ENCODE data around the gene MYO10. TPM values are rescaled to one million over a fixed set of nuclear protein-coding genes. Genes with fewer than 3 reads are reported as not detected.

MYO10 gene
- total and polyA plus RNA-seq, 2 donors (not counting 3 experiments of a cell fraction or from before 2014, with no cell fraction given): 36.0 to 148 TPM

DNA sequence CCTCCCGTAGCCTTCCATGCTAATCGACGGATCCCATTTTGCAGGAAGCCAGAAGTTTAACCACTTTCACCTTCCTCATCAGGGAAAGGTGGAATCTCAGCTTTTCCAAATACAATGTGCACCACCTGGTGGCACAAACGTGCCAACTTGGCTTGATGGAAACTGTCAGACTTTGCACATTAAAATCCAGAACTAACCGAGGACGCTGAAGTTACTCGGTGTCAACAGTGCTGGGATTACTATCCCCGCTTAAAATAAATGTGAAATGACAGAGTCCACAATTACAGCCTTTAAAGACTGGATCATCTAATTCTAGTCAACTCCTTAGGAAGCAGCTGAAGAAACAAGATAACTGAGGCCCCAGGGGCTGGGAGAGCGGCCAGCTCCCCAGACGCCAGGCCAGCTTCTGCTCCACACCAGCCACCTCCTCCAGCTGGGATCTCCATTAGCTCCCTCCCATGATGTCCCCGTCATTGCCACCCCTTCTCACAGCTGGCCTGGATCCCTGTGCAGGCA, 269.1 kb downstream of the MYO10 start:
- TF ChIP-seq, protein P1, sequence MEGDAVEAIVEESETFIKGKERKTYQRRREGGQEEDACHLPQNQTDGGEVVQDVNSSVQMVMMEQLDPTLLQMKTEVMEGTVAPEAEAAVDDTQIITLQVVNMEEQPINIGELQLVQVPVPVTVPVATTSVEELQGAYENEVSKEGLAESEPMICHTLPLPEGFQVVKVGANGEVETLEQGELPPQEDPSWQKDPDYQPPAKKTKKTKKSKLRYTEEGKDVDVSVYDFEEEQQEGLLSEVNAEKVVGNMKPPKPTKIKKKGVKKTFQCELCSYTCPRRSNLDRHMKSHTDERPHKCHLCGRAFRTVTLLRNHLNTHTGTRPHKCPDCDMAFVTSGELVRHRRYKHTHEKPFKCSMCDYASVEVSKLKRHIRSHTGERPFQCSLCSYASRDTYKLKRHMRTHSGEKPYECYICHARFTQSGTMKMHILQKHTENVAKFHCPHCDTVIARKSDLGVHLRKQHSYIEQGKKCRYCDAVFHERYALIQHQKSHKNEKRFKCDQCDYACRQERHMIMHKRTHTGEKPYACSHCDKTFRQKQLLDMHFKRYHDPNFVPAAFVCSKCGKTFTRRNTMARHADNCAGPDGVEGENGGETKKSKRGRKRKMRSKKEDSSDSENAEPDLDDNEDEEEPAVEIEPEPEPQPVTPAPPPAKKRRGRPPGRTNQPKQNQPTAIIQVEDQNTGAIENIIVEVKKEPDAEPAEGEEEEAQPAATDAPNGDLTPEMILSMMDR (IDR thresholded peaks at IDR 0.05; ENCODE audit: extremely low read depth in 1 of 2, insufficient read depth in 1 of 2, low read depth in 1 of 2, low read length in 2 of 2): peak in 1 of 2 donors; percentile 13
- TF ChIP-seq EZH2 (IDR thresholded peaks at IDR 0.05; ENCODE audit: borderline replicate concordance, low read depth, low read length, severe bottlenecking): no peak
- ChIA-PET CTCF (interaction anchor here (0.6 to 1.5 kb wide), 5 partner anchors 9 to 524 kb away, joined by 3 to 5 read pairs (median 3); no protein-coding TSS in a partner anchor), POLR2A (no interaction called here)
- peak; percentile 64 for DNase-seq (ENCODE audit: low read depth, low spot score)
- Histone ChIP-seq H3K4me3 (replicated peaks in 1 of 3; ENCODE audit: insufficient read depth in 1 of 3, low read depth in 1 of 3, low read length in 3 of 3) (no peak overlapping the region), H3K27ac (ENCODE audit: insufficient read depth, low read depth, low read length) (no peak overlapping the region), H3K9ac (replicated peaks; ENCODE audit: extremely low read depth, insufficient read depth, low read length) (no peak overlapping the region), H3K36me3 (ENCODE audit: control insufficient read depth in 2 of 2, extremely low read depth in 1 of 2, insufficient read depth in 2 of 2, low read length in 2 of 2) (peaks cover 29 to 40% of the 10 kb centered on the region in 2 experiments), H3K9me3 (replicated peaks; ENCODE audit: control insufficient read depth, insufficient read depth, low read length) (no peaks in the 10 kb centered on the region), H2AFZ (ENCODE audit: low read depth, low read length) (no peak overlapping the region), H4K20me1 (replicated peaks; ENCODE audit: control insufficient read depth, extremely low read depth, insufficient read depth, low read length) (no peaks in the 10 kb centered on the region), H3K27me3 (ENCODE audit: control insufficient read depth in 2 of 2, insufficient read depth in 2 of 2, low read length in 2 of 2) (no peaks in the 10 kb centered on the region), H3K79me2 (ENCODE audit: control insufficient read depth, insufficient read depth, low read length) (peaks cover 2% of the 10 kb centered on the region), H3K4me2 (ENCODE audit: insufficient read depth, low read length) (no peak overlapping the region), H3K9me1 (replicated peaks; ENCODE audit: control insufficient read depth, extremely low read depth, insufficient read depth, low read length) (no peaks in the 10 kb centered on the region), H3K4me1 (ENCODE audit: control insufficient read depth, extremely low read depth, insufficient read depth, low read length) (peaks cover 5% of the 10 kb centered on the region)
- FAIRE-seq: no peak
- intact Hi-C loops (cut with micrococcal nuclease): no loop called here
- dilution Hi-C loops (cut with MboI; ENCODE audit: extremely low pct_ligation_motif_present, low sequenced_read_pairs): no loop called here
- no TSS peak for BruUV-seq (replicated peaks)

DNA sequence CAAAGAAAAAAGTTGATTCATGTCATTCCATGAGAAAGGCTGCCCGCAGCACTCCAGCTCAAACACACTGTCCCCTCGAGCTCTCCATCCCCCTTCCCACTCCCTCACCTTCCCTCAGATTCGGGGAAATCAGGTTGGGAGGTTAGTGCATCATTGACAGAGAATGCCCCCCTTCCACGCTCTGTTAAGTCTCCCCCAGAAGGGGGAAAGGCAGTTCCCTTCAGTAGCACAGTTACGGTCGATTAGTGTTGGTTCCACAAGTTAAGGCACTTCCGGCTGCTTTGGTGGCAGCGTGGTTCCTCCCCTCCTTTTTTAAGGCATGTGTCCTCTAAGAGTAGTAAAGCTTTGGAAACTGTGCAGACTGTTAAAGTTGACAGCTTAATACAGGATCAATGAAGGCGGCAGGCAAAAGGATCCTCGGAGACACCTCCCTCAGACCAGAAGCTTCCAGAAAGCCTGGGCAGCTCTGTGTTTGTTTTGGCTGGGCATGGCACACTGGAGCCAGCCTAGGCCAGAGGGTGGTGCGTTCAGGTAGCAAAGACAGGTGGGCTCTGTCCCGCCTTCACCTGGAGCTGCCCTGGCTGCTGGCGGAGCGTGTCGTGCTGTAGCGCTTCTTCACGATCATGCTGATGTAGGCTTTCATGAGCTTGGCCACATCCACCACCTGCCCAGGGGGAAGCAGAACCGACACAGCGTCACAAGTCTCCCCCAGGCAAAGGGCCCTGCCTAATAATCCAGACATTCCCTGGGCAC, 269.8 kb downstream of the MYO10 start:
- H3K4me2 ChIP-seq (ENCODE audit: insufficient read depth, low read length): no peak overlapping the region
- H4K20me1 ChIP-seq (replicated peaks; ENCODE audit: control insufficient read depth, extremely low read depth, insufficient read depth, low read length): no peaks in the 10 kb centered on the region
- peaks cover 2% of the 10 kb centered on the region for H3K79me2 ChIP-seq (ENCODE audit: control insufficient read depth, insufficient read depth, low read length)
- peak; percentile 33 for FAIRE-seq
- intact Hi-C loops (cut with micrococcal nuclease) (no loop called here), dilution Hi-C loops (cut with MboI; ENCODE audit: extremely low pct_ligation_motif_present, low sequenced_read_pairs) (no loop called here)
- ChIA-PET CTCF (interaction anchor here (0.6 to 1.5 kb wide), 6 partner anchors 10 to 525 kb away, joined by 3 to 5 read pairs (median 3); no protein-coding TSS in a partner anchor), POLR2A (no interaction called here)
- H3K9ac ChIP-seq (replicated peaks; ENCODE audit: extremely low read depth, insufficient read depth, low read length): no peak overlapping the region
- H3K9me3 ChIP-seq (replicated peaks; ENCODE audit: control insufficient read depth, insufficient read depth, low read length): no peaks in the 10 kb centered on the region
- H2AFZ ChIP-seq (ENCODE audit: low read depth, low read length): no peak overlapping the region
- DNase-seq (ENCODE audit: low read depth, low spot score): no peak
- no peak overlapping the region for H3K4me3 ChIP-seq (replicated peaks in 1 of 3; ENCODE audit: insufficient read depth in 1 of 3, low read depth in 1 of 3, low read length in 3 of 3)
- TF ChIP-seq, protein P1 (IDR thresholded peaks at IDR 0.05; ENCODE audit: extremely low read depth in 1 of 2, insufficient read depth in 1 of 2, low read depth in 1 of 2, low read length in 2 of 2): no peak
- TF ChIP-seq, protein P2, sequence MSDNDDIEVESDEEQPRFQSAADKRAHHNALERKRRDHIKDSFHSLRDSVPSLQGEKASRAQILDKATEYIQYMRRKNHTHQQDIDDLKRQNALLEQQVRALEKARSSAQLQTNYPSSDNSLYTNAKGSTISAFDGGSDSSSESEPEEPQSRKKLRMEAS (IDR thresholded peaks at IDR 0.05; ENCODE audit: insufficient read depth, insufficient read length): no peak
- no peak for TF ChIP-seq MYC (IDR thresholded peaks at IDR 0.05; ENCODE audit: low read depth, low read length)
- TF ChIP-seq POLR2A (IDR thresholded peaks at IDR 0.05; ENCODE audit: low read depth, low read length): no peak
- TF ChIP-seq FOS (IDR thresholded peaks at IDR 0.05; ENCODE audit: borderline replicate concordance, insufficient read depth, low read length): no peak
- TF ChIP-seq POLR2AphosphoS5 (IDR thresholded peaks at IDR 0.05; ENCODE audit: insufficient read depth, low read depth, low read length): no peak
- no peak for TF ChIP-seq JUN (IDR thresholded peaks at IDR 0.05; ENCODE audit: borderline replicate concordance, insufficient read depth, insufficient read length, low read depth)
- no peak for TF ChIP-seq GATA2 (IDR thresholded peaks at IDR 0.05; ENCODE audit: insufficient read depth, insufficient read length, low read depth, low read length)
- no peak for TF ChIP-seq EZH2 (IDR thresholded peaks at IDR 0.05; ENCODE audit: borderline replicate concordance, low read depth, low read length, severe bottlenecking)
- BruUV-seq (replicated peaks): no TSS peak
- peaks cover 5% of the 10 kb centered on the region for H3K4me1 ChIP-seq (ENCODE audit: control insufficient read depth, extremely low read depth, insufficient read depth, low read length)
- H3K36me3 ChIP-seq (ENCODE audit: control insufficient read depth in 2 of 2, extremely low read depth in 1 of 2, insufficient read depth in 2 of 2, low read length in 2 of 2): peaks cover 29 to 38% of the 10 kb centered on the region in 2 experiments
- H3K27me3 ChIP-seq (ENCODE audit: control insufficient read depth in 2 of 2, insufficient read depth in 2 of 2, low read length in 2 of 2): no peaks in the 10 kb centered on the region
- no peaks in the 10 kb centered on the region for H3K9me1 ChIP-seq (replicated peaks; ENCODE audit: control insufficient read depth, extremely low read depth, insufficient read depth, low read length)
- H3K27ac ChIP-seq (ENCODE audit: insufficient read depth, low read depth, low read length): no peak overlapping the region
